Measurements from ENCODE around the gene MON2. TPM values are rescaled to one million over a fixed set of nuclear protein-coding genes. Genes with fewer than 3 reads are reported as not detected.

The MON2 gene
- total RNA-seq, 2 experiments from 2014 or later = 24.1 to 24.2 TPM

- POLR2A ChIA-PET = no interaction called here
- CTCF ChIA-PET = no interaction called here
These were observed 135.1 kb downstream of the MON2 start for GRCh38 chr12:62601765-62602164.

- CTCF ChIA-PET = interaction anchor here (0.7 to 1.9 kb wide), 4 partner anchors 12 to 192 kb away, joined by 3 to 6 read pairs (median 4); no protein-coding TSS in a partner anchor
These were observed 135.8 kb downstream of the MON2 start for GRCh38 chr12:62602255-62603060.

GRCh38 chr12:62603061-62603810 lies 136.6 kb downstream of the MON2 start:
- ChIA-PET CTCF (interaction anchor here (0.6 to 1.9 kb wide), 5 partner anchors 12 to 191 kb away, joined by 3 to 6 read pairs (median 4); no protein-coding TSS in a partner anchor), POLR2A (interaction anchor here (0.6 to 2.0 kb wide), 9 partner anchors 29 to 347 kb away, joined by 3 to 11 read pairs (median 4); no protein-coding TSS in a partner anchor)

More at GRCh38 chr12:62602255-62603060, 135.8 kb downstream of the MON2 start:
- POLR2A ChIA-PET = interaction anchor here (0.7 to 2.0 kb wide), 7 partner anchors 30 to 346 kb away, joined by 3 to 9 read pairs (median 4); no protein-coding TSS in a partner anchor

- POLR2A ChIA-PET = interaction anchor here (0.6 to 2.0 kb wide), 4 partner anchors 29 to 193 kb away, joined by 4 to 11 read pairs (median 7); no protein-coding TSS in a partner anchor
- CTCF ChIA-PET = interaction anchor here (0.6 to 1.9 kb wide), 4 partner anchors 11 to 109 kb away, joined by 3 to 6 read pairs (median 4); no protein-coding TSS in a partner anchor
These were observed 137.1 kb downstream of the MON2 start for GRCh38 chr12:62603811-62604098.

GRCh38 chr12:62604373-62604772 lies 137.7 kb downstream of the MON2 start:
- CTCF ChIA-PET = interaction anchor here (1.9 kb wide), 1 partner anchor 37 kb away, joined by 6 read pairs; no protein-coding TSS in a partner anchor
- POLR2A ChIA-PET = interaction anchor here (0.9 to 2.0 kb wide), 2 partner anchors 37 to 99 kb away, joined by 4 to 9 read pairs; no protein-coding TSS in a partner anchor

- ChIA-PET CTCF (no interaction called here), POLR2A (no interaction called here)
These were observed 138.2 kb downstream of the MON2 start for GRCh38 chr12:62604871-62605270.

- POLR2A ChIA-PET = interaction anchor here (1.2 kb wide), 1 partner anchor 36 kb away, joined by 4 read pairs; no protein-coding TSS in a partner anchor
- CTCF ChIA-PET = interaction anchor here (1.0 kb wide), 1 partner anchor 187 kb away, joined by 3 read pairs; no protein-coding TSS in a partner anchor
These were observed 139.4 kb downstream of the MON2 start for GRCh38 chr12:62605981-62606380.

- CTCF ChIA-PET = interaction anchor here (1.0 kb wide), 1 partner anchor 187 kb away, joined by 3 read pairs; no protein-coding TSS in a partner anchor
- POLR2A ChIA-PET = interaction anchor here (1.2 kb wide), 1 partner anchor 35 kb away, joined by 4 read pairs; no protein-coding TSS in a partner anchor
These were observed 140.0 kb downstream of the MON2 start for GRCh38 chr12:62606654-62607053.

- CTCF ChIA-PET = interaction anchor here (1.5 kb wide), 1 partner anchor 199 kb away, joined by 3 read pairs; no protein-coding TSS in a partner anchor
These were observed 146.5 kb downstream of the MON2 start for GRCh38 chr12:62613081-62613480.

GRCh38 chr12:62618319-62618718 lies 151.7 kb downstream of the MON2 start:
- ChIA-PET POLR2A (no interaction called here), CTCF (no interaction called here)

More at GRCh38 chr12:62613081-62613480, 146.5 kb downstream of the MON2 start:
- POLR2A ChIA-PET = no interaction called here

GRCh38 chr12:62618930-62619329 lies 152.3 kb downstream of the MON2 start:
- POLR2A ChIA-PET = no interaction called here
- CTCF ChIA-PET = no interaction called here

GRCh38 chr12:62621101-62621638 lies 154.5 kb downstream of the MON2 start:
- CTCF ChIA-PET = no interaction called here

GRCh38 chr12:62622177-62622576 lies 155.6 kb downstream of the MON2 start:
- CTCF ChIA-PET = no interaction called here

More at GRCh38 chr12:62621101-62621638, 154.5 kb downstream of the MON2 start:
- POLR2A ChIA-PET = no interaction called here

GRCh38 chr12:62625228-62625627 lies 158.6 kb downstream of the MON2 start:
- ChIA-PET POLR2A (no interaction called here), CTCF (interaction anchor here (0.7 kb wide), 1 partner anchor 167 kb away, joined by 3 read pairs; no protein-coding TSS in a partner anchor)

More at GRCh38 chr12:62622177-62622576, 155.6 kb downstream of the MON2 start:
- POLR2A ChIA-PET = no interaction called here

- CTCF ChIA-PET = no interaction called here
- POLR2A ChIA-PET = no interaction called here
These were observed 160.6 kb downstream of the MON2 start for GRCh38 chr12:62627181-62627580.

GRCh38 chr12:62629413-62629812 lies 162.8 kb downstream of the MON2 start:
- POLR2A ChIA-PET = no interaction called here

GRCh38 chr12:62629971-62630739 lies 163.5 kb downstream of the MON2 start:
- CTCF ChIA-PET = no interaction called here
- POLR2A ChIA-PET = no interaction called here

More at GRCh38 chr12:62629413-62629812, 162.8 kb downstream of the MON2 start:
- CTCF ChIA-PET = no interaction called here

- ChIA-PET POLR2A (interaction anchor here (1.2 kb wide), 1 partner anchor 29 kb away, joined by 5 read pairs; no protein-coding TSS in a partner anchor), CTCF (no interaction called here)
These were observed 165.1 kb downstream of the MON2 start for GRCh38 chr12:62631471-62632410.
